ENCODE measurements around the gene SKA2. TPM values are rescaled to one million over a fixed set of nuclear protein-coding genes. Genes with fewer than 3 reads are reported as not detected.

Gene SKA2
- total and polyA plus RNA-seq, 2 experiments from 2014 or later: 39.9 to 44.4 TPM

GRCh38 chr17:59155439-59156177, 622 bp upstream of the SKA2 start, which contains the start of gene PRR11:
Gene PRR11 (plus strand): TSS chr17:59155746. CDS start chr17:59169753, 14,007 bp downstream.
- Histone ChIP-seq H3K27me3 (replicated peaks; ENCODE audit: insufficient read depth) (no peaks in the 10 kb centered on the region), H3K27ac (peak within 1 kb of the TSS; percentile 85), H3K36me3 (ENCODE audit: low read depth) (no peaks in the 10 kb centered on the region), H3K9ac (peak within 1 kb of the TSS; percentile 89), H3K4me2 (ENCODE audit: unreplicated experiment) (peak within 1 kb of the TSS; percentile 87), H3K9me2 (ENCODE audit: insufficient read depth) (no peaks in the 10 kb centered on the region), H4K20me1 (ENCODE audit: insufficient read depth) (no peaks in the 10 kb centered on the region), H3K4me3 (peak within 1 kb of the TSS; percentile 83), H3K79me2 (ENCODE audit: insufficient read depth) (peaks cover 84% of the 10 kb centered on the region), H3K9me3 (ENCODE audit: low read depth) (no peaks in the 10 kb centered on the region), H3K4me1 (ENCODE audit: insufficient read depth) (peaks cover 31% of the 10 kb centered on the region), H2AFZ (peak within 1 kb of the TSS; percentile 95), H3F3A (ENCODE audit: insufficient read depth) (peaks cover 17% of the 10 kb centered on the region; the same call in 1 of the 2 replicates)
- in situ Hi-C loops (cut with MboI): no loop called here
- peak; percentile 100 for DNase-seq
- TF ChIP-seq EZH2phosphoT487 (IDR thresholded peaks at IDR 0.05; ENCODE audit: insufficient read depth, low read depth): no peak
- no peak for TF ChIP-seq EZH2 (IDR thresholded peaks at IDR 0.05; ENCODE audit: insufficient read depth, poor library complexity, severe bottlenecking)
- 0 to 1% methylated on average over 25 of the region's 25 CpGs for WGBS, 2 experiments (ENCODE audit: low coverage in 1 of 2, low lambda C conversion rate in 2 of 2, missing lambda C conversion rate in 2 of 2)

- TF ChIP-seq EZH2phosphoT487 (IDR thresholded peaks at IDR 0.05; ENCODE audit: insufficient read depth, low read depth): no peak
- TF ChIP-seq EZH2 (IDR thresholded peaks at IDR 0.05; ENCODE audit: insufficient read depth, poor library complexity, severe bottlenecking): no peak
- Histone ChIP-seq H3K27ac (peak overlapping the region; percentile 85), H3K36me3 (ENCODE audit: low read depth) (no peaks in the 10 kb centered on the region), H3K27me3 (replicated peaks; ENCODE audit: insufficient read depth) (no peaks in the 10 kb centered on the region), H3K4me1 (ENCODE audit: insufficient read depth) (peaks cover 31% of the 10 kb centered on the region), H3K9ac (peak overlapping the region; percentile 89), H3K4me2 (ENCODE audit: unreplicated experiment) (peak overlapping the region; percentile 74), H4K20me1 (ENCODE audit: insufficient read depth) (no peaks in the 10 kb centered on the region), H3K9me3 (ENCODE audit: low read depth) (no peaks in the 10 kb centered on the region), H2AFZ (peak overlapping the region; percentile 90), H3K9me2 (ENCODE audit: insufficient read depth) (no peaks in the 10 kb centered on the region), H3F3A (ENCODE audit: insufficient read depth) (peaks cover 17% of the 10 kb centered on the region; the same call in 1 of the 2 replicates), H3K79me2 (ENCODE audit: insufficient read depth) (peaks cover 84% of the 10 kb centered on the region), H3K4me3 (peak overlapping the region; percentile 83)
- in situ Hi-C loops (cut with MboI): no loop called here
- 1 to 2% methylated on average over 24 to 25 of the region's 25 CpGs for WGBS, 2 experiments (ENCODE audit: low coverage in 1 of 2, low lambda C conversion rate in 2 of 2, missing lambda C conversion rate in 2 of 2)
- DNase-seq: peak; percentile 80
These were observed 680 bp downstream of the SKA2 start for GRCh38 chr17:59154292-59154720.

GRCh38 chr17:59152925-59153324, 2.1 kb downstream of the SKA2 start:
- Histone ChIP-seq H3K4me1 (ENCODE audit: insufficient read depth) (peaks cover 38% of the 10 kb centered on the region), H3F3A (ENCODE audit: insufficient read depth) (peaks cover 27% of the 10 kb centered on the region), H3K79me2 (ENCODE audit: insufficient read depth) (peaks cover 84% of the 10 kb centered on the region), H3K36me3 (ENCODE audit: low read depth) (no peaks in the 10 kb centered on the region), H2AFZ (peak overlapping the region; percentile 90), H3K27ac (peak overlapping the region; percentile 85), H3K27me3 (replicated peaks; ENCODE audit: insufficient read depth) (no peaks in the 10 kb centered on the region), H3K4me3 (peak overlapping the region; percentile 83), H3K9ac (peak overlapping the region; percentile 89), H3K9me2 (ENCODE audit: insufficient read depth) (no peaks in the 10 kb centered on the region), H3K9me3 (ENCODE audit: low read depth) (no peaks in the 10 kb centered on the region), H4K20me1 (ENCODE audit: insufficient read depth) (no peaks in the 10 kb centered on the region), H3K4me2 (ENCODE audit: unreplicated experiment) (peak overlapping the region; percentile 74)
- DNase-seq: no peak
- 47 to 55% methylated on average over 1 of the region's 1 CpG for WGBS, 2 experiments (ENCODE audit: low coverage in 1 of 2, low lambda C conversion rate in 2 of 2, missing lambda C conversion rate in 2 of 2)
- in situ Hi-C loops (cut with MboI): no loop called here
- TF ChIP-seq EZH2 (IDR thresholded peaks at IDR 0.05; ENCODE audit: insufficient read depth, poor library complexity, severe bottlenecking): no peak
- TF ChIP-seq EZH2phosphoT487 (IDR thresholded peaks at IDR 0.05; ENCODE audit: insufficient read depth, low read depth): no peak

GRCh38 chr17:59151591-59151990, 3.4 kb downstream of the SKA2 start:
- Histone ChIP-seq H3K79me2 (ENCODE audit: insufficient read depth) (peaks cover 84% of the 10 kb centered on the region), H3K27me3 (replicated peaks; ENCODE audit: insufficient read depth) (no peaks in the 10 kb centered on the region), H3K9ac (peak overlapping the region; percentile 89), H3K4me2 (ENCODE audit: unreplicated experiment) (peak overlapping the region; percentile 74), H4K20me1 (ENCODE audit: insufficient read depth) (no peaks in the 10 kb centered on the region), H3K4me3 (no peak overlapping the region), H3K9me3 (ENCODE audit: low read depth) (no peaks in the 10 kb centered on the region), H2AFZ (peak overlapping the region; percentile 43; the same call in 1 of the 2 replicates), H3K9me2 (ENCODE audit: insufficient read depth) (no peaks in the 10 kb centered on the region), H3K4me1 (ENCODE audit: insufficient read depth) (peaks cover 38% of the 10 kb centered on the region), H3K27ac (0 out of 2 replicates have a peak overlapping the region, but pooled peaks have one; percentile 85), H3K36me3 (ENCODE audit: low read depth) (no peaks in the 10 kb centered on the region), H3F3A (ENCODE audit: insufficient read depth) (peaks cover 27% of the 10 kb centered on the region)
- DNase-seq: no peak
- TF ChIP-seq EZH2 (IDR thresholded peaks at IDR 0.05; ENCODE audit: insufficient read depth, poor library complexity, severe bottlenecking) (no peak), EZH2phosphoT487 (IDR thresholded peaks at IDR 0.05; ENCODE audit: insufficient read depth, low read depth) (no peak)
- in situ Hi-C loops (cut with MboI): no loop called here
- WGBS, 2 experiments (ENCODE audit: low coverage in 1 of 2, low lambda C conversion rate in 2 of 2, missing lambda C conversion rate in 2 of 2): 96 to 100% methylated on average over 1 of the region's 1 CpG

All from GM23248 (cell line).